Keratinocyte (primary cell): ENCODE data around the gene FRY.

Experiments used
- EZH2 ChIP-seq: IDR thresholded peaks from one replicate; pipeline ENCODE4 v1.6.1; 2012; ENCODE audit warnings: inconsistent platforms, mild to moderate bottlenecking, low read length, moderate library complexity
- TF ChIP-seq, protein P1 (sequence below), 3 experiments: IDR thresholded peaks in 1 of 3; conservative IDR thresholded peaks in 1 of 3; optimal IDR thresholded peaks in 1 of 3; 2 replicates in 2 of 3; 3 replicates in 1 of 3; pipeline versions ENCODE3 to v1.5.1; 2011; ENCODE audit warnings: low read length in 3 of 3, mild to moderate bottlenecking in 3 of 3, moderate library complexity in 2 of 3, control low read depth in 1 of 3, inconsistent platforms in 1 of 3; ENCODE audit not compliant: insufficient read depth in 2 of 3; ENCODE audit errors: extremely low read depth in 1 of 3

DNA sequence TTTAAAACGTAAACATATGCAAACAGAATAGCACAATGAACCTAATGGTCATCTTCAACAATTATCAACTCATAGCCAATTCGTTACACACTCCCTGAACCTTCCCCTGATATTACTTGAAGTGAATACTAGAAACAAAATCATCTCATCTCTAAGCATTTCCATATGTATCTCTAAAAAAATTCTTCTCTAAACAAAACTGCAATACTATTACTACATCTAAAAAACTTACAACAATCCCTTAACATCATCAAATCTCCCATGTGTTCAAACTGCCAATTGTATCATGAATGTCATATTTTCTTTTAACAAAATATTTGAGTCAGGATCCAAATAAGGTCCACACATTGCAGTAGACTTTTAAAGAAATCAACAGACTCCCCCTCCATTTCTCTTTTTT is 61.4 kb downstream of the FRY start:
- TF ChIP-seq, protein P1, sequence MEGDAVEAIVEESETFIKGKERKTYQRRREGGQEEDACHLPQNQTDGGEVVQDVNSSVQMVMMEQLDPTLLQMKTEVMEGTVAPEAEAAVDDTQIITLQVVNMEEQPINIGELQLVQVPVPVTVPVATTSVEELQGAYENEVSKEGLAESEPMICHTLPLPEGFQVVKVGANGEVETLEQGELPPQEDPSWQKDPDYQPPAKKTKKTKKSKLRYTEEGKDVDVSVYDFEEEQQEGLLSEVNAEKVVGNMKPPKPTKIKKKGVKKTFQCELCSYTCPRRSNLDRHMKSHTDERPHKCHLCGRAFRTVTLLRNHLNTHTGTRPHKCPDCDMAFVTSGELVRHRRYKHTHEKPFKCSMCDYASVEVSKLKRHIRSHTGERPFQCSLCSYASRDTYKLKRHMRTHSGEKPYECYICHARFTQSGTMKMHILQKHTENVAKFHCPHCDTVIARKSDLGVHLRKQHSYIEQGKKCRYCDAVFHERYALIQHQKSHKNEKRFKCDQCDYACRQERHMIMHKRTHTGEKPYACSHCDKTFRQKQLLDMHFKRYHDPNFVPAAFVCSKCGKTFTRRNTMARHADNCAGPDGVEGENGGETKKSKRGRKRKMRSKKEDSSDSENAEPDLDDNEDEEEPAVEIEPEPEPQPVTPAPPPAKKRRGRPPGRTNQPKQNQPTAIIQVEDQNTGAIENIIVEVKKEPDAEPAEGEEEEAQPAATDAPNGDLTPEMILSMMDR (optimal IDR thresholded peaks at IDR 0.05 in 1 of 3, IDR thresholded peaks at IDR 0.05 in 1 of 3, conservative IDR thresholded peaks at IDR 0.05 in 1 of 3; ENCODE audit: extremely low read depth in 1 of 3, insufficient read depth in 2 of 3, low read length in 3 of 3): no peak
- TF ChIP-seq EZH2: no peak
